ENCODE results near the gene FBLN2.
"Not testable (repeated sequence)": the region's sequence is repeated elsewhere in the genome, so short reads cannot be mapped to it uniquely, and the experiment has no call there.

The FBLN2 gene

DNA sequence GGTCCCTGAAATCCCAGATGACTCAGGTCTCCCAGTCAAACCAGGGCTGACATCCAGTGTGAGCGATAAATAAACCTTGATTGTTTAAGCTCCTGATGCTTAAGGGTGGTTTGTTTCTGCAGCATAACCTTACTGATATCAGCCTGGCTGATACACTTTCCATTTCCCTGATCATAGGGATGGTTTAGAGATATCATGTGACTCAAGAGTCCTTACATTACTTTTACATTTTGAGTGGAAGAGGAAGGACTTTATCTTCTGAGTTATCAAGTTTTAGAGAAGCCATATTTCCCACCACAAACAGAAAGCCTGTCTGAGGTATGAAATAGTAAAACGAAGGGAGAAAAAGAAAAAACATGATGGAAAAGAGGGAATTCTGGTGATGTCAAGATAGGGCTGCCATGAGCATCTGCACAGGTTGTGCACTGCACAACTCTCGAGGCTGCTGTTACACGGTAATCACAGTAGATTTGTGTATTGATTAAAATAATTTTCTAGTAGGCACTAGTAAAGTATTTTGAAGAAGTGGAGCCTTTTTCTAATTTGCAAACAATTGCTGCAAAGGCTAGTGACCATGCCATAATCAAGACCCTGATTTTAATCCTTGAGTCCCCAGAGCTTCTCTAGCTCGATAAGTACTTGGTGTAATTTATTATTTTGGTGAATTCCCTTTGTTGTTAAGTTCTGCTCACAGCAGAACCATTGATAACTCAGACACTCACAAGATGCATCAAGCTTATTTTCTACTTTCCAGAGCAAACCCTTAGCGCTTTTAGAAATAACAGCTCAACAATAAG lies 34.1 kb upstream of the FBLN2 start:
- no peak for DNase-seq

- no peak for DNase-seq
Measured at GRCh38 chr3:13515786-13516759, 32.9 kb upstream of the FBLN2 start.

GRCh38 chr3:13516760-13517135 lies 32.2 kb upstream of the FBLN2 start:
- DNase-seq: no peak

DNA sequence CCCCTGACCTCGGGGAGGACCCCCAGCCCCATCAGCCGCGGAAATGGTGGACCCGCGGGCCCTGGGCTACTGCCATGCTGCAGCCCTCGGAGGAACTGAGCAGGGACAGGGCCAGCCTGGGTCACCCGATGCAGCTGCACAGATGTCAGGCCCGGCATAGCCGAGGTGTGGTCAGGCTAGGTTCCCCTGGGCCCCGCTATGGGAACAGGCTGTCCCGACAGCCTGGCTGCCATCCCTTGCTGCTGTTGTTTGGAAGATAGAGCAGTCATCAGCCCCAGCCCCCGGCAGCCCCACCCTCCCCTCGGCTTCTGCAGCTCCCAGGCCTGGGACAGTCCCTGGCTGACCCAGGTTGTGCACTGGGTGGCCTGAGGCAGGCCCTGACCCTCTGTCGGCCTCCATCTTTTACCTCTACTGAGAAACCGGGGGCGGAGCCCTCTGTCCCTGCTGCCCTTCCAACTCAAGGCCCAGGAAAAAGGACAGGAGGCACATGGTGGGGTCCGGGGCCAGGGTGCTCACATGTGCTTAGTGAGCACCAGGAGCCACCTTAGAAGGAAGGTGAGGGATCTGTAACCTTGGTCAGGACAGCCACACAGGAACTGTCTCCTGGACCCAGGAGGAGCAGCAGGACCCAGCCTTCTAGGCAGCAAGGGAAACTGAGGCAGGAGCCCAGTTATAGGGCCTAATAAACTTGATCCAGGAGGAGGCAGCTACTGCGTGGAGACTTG lies 31.5 kb upstream of the FBLN2 start:
- DNase-seq: no peak

DNA sequence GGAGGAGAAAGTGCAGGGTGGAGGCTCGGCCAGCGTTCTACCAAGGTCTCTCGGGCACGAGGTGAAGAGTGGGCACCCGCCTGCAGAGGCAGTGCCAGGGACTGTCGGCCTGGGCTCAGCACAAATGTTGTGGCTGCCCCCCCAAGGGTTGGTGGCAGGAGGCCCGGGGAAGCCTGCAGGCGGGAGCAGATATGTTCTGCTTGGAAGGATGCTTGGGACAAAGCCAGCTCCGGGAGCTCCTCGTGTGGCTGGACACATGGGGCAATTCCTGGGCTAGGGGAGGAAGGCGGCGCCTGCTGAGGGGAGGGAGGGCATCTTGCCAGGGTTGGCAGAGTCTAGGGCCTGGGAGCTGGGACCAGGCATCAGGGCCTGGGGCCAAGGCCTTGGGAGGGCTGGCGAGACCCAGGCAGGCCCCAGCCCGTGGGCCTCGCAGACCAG lies 30.4 kb upstream of the FBLN2 start:
- DNase-seq: peak; percentile 59

GRCh38 chr3:13519006-13519791 lies 29.7 kb upstream of the FBLN2 start:
- DNase-seq: no peak

- no peak for DNase-seq
Measured at GRCh38 chr3:13520326-13520880, 28.5 kb upstream of the FBLN2 start.

GRCh38 chr3:13521309-13521708 lies 27.6 kb upstream of the FBLN2 start:
- no peak for DNase-seq

GRCh38 chr3:13521749-13522148 lies 27.2 kb upstream of the FBLN2 start:
- DNase-seq: not testable (repeated sequence)

DNA sequence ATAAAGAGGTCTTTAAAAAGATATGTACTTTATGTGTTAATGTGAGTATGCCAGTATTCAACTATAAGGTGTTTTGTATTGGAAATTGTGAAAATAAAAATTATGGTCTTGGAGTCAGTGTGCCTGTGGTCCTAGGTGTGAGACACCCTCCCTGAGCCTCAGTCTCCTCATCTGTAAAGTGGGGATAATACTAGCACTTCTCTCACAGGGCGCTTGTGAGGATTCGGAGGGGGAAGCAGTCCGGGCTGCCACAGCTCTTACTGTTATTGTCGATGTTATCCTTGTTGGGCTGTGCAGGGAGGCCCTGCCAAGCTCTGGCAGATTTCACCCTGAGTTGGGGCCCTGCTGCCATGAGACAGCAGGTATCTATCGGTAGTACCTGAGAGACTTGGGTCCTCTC lies 26.7 kb upstream of the FBLN2 start:
- DNase-seq: no peak

DNA sequence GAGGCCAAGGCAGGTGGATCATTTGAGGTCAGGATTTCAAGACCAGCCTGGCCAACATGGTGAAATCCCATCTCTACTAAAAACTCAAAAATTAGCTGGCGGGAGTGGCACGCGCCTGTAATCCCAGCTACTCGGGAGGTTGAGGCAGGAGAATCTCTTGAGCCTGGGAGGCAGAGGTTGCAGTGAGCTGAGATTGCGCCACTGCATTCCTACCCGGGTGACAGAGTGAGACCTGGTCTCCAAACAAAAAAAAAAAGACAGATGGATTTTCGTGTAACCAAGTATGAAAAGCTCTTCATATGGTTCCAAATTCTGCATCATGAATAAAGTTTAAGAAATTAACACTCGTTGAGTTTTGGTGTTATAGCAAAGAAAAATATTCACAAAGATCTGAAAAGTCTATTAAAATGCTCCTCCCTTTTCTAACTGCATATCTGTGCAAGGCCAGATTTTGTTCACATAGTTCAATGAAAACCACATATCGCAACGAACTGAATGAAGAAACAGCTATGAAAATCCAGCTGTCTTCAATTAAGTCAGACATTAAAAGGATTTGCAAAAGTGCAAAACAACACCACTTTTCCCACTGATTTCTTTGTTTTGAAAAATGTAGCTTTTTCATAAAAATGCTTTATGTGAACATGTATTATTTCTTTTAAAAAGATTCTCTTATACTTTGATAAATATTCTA lies 23.8 kb upstream of the FBLN2 start:
- no peak for DNase-seq

DNA sequence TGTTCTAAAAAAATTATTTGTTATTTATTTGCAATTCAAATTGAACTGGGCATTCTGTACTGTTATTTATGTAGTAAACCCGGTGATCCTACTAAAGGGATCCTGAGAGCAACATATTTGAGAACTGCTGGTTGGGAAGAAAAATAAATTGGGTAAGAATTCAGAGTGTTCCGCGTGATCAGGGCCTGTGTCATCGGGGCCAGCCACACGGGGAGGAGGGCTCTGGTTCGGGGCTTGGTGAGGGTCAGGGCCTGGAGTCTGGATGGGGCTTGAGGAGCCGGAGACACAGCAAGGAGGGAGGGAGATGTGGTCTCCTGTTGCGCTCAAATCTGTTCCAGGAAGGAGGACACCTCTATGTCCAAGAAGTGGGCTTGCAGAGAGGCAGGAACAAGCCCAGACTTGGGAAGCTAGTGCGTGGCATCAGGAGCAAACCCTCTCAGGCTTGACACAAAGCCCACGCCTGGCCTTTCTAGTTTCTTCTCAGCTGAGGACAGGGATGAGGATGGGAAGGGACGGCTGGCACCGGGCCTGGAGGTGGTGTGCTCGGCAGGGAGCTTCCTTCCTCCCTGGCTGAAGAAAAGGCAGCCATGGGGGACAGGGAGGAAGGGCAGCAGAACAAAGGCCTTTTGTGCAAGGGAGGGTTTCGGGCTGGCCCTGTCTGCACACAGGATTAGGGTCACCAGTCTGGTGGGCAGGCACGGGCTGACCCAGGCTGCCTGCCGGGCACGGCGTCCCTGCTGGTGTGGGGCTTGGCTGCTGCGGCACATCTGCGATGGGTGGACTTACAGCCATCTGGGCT lies 22.9 kb upstream of the FBLN2 start:
- no peak for DNase-seq

DNA sequence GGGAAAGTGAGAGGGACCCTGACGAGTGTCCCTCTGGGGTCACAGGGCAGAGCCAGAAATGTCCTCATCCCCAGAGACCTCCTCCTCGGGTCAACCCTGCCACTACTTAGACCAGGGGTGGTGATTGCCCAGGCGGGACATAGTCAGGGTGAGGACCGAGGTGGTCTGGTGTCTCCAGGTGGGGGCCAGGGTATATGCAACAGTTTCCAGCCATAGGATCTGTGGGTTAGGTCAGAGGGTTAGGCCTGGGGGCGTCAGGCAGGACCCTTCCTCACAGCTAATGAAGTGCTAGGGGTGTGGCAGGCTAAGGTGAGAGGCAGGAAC lies 22.3 kb upstream of the FBLN2 start:
- DNase-seq: no peak

GRCh38 chr3:13528217-13528867 lies 20.6 kb upstream of the FBLN2 start:
- DNase-seq: no peak

DNA sequence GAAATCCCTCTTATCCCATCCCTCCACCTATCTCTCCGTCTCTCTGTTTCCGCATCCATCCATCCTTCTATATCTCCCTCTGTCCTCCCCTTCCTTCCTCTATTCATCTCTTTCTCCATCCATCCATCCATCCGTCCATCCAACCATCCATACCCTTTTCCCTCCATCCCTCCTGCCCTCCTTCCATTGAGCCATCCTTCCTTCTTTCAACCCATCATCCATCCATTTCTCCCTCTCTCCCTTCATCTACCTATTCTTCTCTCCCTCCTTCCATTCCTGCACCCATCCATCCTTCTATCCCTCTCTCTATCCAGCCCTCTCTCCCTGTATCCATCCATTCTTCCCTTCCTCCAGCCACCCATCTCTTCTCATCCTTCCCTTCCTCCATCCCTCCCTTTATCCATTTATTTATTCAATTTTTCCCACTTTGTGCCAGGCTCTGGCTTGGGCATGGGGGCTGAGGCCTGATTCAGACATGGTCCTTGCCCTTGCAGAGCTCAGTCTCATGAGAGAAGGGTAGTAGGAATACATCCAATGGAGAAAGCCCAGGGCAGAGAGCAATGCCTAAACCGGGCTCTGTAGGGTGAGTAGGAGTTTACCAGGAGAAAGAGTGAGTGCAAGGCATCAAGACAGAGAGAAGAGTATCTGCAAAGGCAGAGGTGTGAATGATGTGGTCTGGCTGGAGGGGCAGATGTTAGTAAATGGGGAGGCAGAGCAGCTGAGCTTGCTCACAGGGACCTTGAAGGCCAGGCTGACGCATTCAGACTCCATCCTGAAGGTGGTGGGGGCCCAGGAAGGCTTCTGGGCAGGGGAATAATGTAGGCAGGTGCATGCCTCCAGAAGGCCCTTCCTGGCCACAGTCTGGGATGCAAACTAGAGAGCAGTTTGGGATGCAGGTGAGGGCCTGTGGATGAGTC lies 19.5 kb upstream of the FBLN2 start:
- no peak for DNase-seq

GRCh38 chr3:13530241-13531009 lies 18.5 kb upstream of the FBLN2 start:
- DNase-seq: no peak

GRCh38 chr3:13532085-13532484 lies 16.8 kb upstream of the FBLN2 start:
- no peak for DNase-seq

DNA sequence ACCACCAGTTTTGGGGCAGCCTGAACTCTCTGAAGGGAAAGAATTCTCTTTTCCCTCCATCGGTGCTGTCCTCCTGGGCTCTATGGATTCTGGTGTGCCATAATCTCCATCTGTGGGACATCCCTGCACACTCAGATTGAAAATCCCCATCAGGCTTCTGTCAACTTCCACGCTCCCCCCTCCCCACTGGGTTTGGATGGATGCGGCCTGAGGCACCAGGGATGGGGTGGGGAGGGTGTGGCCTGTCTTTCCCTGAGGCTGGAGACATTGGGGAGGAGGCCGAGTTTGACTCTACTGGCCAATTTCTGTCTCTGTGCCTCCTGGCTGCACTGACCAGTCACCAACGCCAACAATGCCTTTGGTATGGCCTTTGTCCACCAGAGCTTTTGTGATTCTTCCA lies 16.3 kb upstream of the FBLN2 start:
- no peak for DNase-seq

All from midbrain (tissue), 1 donor.